HG03520 (cell line): ENCODE results near the gene KIF16B.
"Not testable (repeated sequence)": the region's sequence is repeated elsewhere in the genome, so short reads cannot be mapped to it uniquely, and the experiment has no call there.

Source experiments
- ATAC-seq: cut with Tn5 transposase; IDR thresholded peaks from one replicate; pipeline ENCODE4 v1.9.1; 2021; ENCODE audit warnings: mild to moderate bottlenecking, moderate library complexity; ENCODE audit not compliant: unreplicated experiment

Gene KIF16B

DNA sequence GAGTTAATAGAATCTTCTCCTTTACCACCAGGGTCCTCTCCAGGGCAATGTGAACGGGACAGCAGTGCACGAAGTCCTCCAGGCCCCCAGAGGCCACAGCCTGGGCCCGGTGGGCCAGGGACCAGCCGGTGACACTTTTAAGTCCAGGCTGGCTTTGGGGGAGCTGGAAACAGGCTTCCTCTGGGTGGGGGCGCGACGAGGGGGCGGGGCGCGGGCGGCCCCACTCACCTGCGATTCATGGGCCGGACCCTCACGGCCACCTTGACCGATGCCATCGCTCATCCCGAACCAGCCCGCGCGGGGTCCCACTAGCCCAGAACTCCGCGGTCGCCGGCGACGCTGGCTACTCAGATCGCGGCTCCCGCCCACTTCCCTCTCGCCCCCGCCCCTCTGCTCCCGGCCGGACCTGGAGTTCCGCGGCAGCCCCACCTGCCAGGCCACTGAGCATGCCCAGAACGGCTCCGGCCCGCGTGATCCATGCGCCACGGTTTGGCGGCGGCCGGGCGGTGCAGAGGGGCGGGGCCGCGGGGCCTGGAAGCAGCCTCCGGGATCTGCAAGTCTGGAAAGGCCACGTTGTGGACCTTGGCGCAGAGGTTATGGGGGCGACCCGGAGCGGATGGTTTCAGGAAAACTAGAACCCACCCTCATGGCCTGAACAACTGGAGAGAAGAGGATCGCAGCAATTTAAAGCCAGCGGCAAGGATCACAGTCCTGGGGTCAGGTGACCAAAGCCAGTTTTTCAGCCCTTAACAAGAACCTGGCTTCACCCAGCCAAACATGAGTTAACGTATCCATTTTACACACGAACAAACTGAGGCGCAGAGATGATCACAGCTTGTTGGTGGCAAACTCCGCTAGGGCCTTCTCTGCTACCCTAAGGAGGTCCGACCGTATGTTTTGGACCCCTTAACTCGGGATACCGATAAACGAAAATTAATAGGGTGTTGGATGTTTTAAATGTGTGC lies at the start of gene KIF16B:
Gene KIF16B, minus strand, starts transcription at position 448 of the 965 bp plus-strand sequence. Its CDS starts 173 bp downstream, at position 275.
- peak; percentile 84 for ATAC-seq

DNA sequence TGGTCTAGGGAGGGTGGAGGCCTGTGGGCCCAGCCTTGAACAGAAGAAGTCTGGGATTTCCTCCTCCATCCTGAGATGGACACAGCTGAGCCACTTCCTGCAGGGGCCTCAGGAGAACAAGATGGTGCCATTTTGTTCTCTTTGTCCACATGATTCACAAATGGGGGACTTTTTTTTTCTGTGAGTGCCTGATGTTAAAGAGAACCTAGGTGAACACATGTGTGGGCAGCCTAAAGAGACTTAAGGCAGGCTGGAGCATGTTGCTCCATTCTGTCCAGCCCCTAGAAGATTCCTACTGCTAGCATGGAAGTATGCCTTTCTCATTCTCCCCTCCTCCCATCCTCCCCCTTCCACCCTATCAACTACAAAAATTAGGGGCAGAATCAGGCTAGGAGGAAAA lies 49.3 kb upstream of the KIF16B start:
- no peak for ATAC-seq

DNA sequence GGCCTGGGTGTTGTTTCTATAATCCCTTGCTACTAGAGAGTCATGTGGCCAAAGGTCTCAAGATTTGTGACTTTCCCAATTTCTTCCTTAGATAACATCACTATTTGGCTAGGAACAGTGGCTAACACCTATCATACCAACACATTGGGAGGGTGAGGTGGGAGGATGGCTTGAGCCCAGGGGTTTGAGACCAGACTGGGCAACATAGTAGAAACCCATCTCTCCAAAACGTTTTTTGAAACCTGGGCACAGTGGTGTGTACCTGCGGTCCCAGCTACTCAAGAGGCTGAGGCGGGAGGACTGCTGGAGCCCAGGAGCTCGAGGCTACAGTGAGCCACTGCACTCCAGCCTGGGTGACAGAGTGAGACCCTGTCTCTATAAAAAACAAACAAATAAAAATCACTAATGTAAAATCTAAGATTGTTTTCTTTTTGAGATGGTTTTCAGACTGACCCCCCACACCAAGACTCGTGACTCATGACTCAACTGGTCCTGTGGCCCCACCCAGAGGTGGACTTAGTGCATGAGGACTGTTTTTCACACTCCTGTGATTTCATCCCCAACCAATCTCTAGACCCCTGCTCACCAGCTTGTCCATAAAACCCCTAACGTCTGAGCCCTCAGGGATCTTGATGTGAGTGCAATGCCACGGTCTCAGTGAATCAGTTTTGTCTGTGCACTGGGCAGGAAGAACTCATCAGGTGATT lies 48.3 kb upstream of the KIF16B start:
- ATAC-seq = no peak

DNA sequence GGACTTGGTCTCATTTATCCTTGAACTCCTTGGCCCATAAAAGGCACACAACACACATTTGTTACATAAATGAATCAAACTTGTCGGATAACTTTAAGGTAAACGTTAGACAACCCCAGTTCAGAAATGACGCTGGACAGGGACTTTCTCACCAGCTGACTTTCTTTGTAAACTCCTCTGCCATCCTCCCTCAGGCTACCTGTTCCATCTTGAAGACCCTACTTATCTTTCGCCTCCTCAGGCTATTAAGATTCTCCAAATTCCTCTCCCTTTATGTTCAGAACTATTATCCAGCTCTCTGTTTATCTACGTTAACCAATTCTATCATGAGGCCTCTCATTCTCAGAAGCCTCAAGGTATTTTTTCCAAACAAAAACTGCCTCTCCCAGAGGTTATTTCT lies 47.7 kb upstream of the KIF16B start:
- ATAC-seq = no peak

- no peak for ATAC-seq
These were observed 46.7 kb upstream of the KIF16B start for GRCh38 chr20:16619953-16620352.

DNA sequence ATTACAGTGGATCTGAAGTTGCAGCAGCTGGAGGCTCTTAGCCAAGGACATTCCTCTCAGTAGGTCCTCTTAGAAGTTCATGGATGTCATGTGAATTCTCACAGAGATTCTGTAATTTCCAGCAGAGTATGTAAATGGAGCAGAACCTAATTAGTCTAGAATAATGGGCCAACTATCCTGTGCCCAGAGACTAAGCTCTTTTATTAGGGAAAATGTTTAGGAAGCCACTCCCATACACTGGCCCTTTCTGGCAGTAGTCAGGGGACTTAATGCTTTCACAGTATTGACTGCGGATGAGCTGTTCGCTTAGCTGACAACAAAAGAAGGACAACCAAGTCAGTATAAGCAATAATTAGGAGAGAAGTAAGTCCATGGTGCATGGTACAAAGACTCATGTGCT lies 43.8 kb upstream of the KIF16B start:
- ATAC-seq = no peak

DNA sequence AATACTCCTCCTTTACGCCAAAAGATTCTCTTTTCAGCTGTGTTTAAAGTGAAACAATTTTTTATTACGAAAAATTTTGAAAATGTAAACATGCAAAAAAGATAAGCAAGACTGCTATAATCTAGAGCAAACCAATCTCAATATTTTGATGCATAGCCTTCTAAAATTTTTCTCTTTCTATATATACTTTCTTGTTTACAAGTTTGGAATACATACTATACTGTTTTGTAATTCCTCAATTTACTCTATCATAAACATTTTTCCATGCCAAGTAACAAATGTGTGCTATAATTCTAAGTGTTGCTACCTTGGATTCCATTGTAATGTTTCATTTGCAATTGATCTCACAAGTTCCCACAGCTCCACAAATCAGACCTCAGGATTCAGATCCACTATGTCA lies 43.1 kb upstream of the KIF16B start:
- no peak for ATAC-seq

GRCh38 chr20:16615199-16615598 lies 42.0 kb upstream of the KIF16B start:
- no peak for ATAC-seq

DNA sequence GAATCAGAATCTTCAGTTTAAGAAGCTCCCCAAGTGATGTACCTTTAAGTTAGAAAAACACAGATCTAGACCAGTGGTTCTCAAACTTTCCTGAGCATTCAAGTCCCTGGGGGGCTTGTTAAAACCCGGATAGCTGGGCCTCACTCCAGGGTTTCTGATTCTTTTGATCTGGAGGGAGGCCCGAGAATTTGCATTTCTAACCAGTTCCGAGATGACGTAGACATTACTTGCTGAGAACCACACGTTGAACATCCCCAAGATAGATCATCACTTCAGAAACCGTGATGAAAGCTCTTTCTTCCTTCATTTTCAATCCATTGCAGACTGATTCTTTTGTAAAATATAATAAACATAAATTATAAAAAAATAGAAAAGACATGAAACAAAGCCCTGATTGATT lies 40.7 kb upstream of the KIF16B start:
- ATAC-seq = no peak

DNA sequence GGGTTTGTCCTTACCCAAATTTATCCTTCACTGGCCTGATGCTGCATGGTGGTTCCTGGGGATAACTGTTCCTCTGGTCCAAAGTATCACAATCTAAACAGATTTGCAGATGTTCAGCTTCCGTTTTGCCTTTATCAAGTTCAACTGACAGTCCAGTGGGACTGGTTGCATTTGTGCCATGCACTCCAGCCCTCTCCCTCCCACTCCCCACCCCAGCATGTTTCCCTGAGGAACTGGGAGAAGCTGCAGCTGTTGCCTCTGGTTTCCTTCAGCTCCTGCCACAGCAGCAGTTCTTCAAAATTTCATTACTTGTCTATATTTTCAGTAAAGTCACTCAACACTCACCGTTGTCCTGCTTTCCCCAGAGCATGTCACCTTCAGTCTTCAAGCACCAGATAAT lies 39.5 kb upstream of the KIF16B start:
- ATAC-seq = no peak

GRCh38 chr20:16611817-16612216 lies 38.6 kb upstream of the KIF16B start:
- no peak for ATAC-seq

DNA sequence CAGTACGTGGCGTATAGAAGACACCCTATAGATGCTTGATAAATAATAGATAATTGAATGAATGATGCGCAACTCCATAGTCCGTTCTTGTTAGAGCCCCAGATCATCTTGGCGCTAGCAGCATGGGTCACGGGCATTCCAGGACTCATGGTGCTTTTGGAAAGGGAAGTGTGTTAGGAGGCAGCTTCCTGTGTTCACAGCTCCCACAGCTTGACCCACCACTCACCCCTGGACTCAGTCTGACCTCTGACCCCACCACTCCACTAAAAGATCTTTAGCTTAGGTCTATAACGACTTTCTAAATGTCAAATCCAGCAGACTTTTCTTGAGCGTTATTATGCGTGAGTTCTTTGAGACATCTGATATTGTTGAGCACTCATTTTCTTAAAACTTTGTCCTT lies 35.8 kb upstream of the KIF16B start:
- ATAC-seq = no peak

GRCh38 chr20:16608277-16608650 lies 35.0 kb upstream of the KIF16B start:
- no peak for ATAC-seq

- no peak for ATAC-seq
These were observed 34.4 kb upstream of the KIF16B start for GRCh38 chr20:16607364-16608276.

GRCh38 chr20:16606468-16607070 lies 33.3 kb upstream of the KIF16B start:
- ATAC-seq = no peak

DNA sequence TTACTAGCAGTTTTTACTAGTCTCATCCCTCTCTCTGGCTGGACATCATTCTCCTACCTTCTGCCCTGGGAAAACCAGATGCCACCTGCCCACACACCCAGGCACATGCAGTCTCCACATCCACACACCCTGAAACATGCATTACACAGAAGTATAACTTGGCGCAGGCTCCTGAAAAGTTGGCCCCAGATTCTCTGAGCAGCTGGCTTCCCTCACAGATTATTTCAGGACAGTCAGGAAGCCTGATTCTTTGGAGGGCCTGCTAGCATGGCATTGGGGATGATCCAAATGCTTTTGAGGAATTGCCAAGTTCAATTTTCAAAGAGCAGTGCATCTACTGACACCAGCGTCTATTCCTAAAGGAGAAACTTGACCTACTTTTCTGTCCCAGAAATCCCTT lies 27.8 kb upstream of the KIF16B start:
- no peak for ATAC-seq

GRCh38 chr20:16599257-16599656 lies 26.0 kb upstream of the KIF16B start:
- ATAC-seq = no peak

DNA sequence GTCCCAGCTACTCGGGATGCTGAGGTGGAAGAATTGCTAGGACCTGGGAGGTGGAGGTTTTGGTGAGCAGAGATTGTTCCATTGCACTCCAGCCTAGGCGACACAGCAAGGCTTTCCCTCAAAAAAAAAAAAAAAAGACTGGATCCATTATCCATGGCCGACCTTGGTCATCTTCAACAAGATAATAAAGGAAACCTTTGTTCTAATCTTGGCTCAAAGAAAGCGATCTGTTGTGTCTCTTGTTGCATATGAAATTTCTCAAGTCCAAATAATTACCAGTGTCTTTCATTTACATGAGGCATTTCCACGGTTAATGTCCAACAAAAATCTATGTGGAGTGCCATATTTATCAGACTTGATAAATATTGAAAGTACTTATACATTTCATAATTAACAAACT lies 23.7 kb upstream of the KIF16B start:
- no peak for ATAC-seq

GRCh38 chr20:16596404-16596803 lies 23.2 kb upstream of the KIF16B start:
- ATAC-seq = not testable (repeated sequence)

GRCh38 chr20:16595376-16595775 lies 22.1 kb upstream of the KIF16B start:
- no peak for ATAC-seq
